Osteocyte (in vitro differentiated cells): ENCODE results near the gene NRG3. TPM values are rescaled to one million over a fixed set of nuclear protein-coding genes. Genes with fewer than 3 reads are reported as not detected.

ENCODE experiments used
- DNase-seq: peaks from one replicate; pipeline ENCODE4 v3.0.0; 2021; ENCODE audit warnings: mixed read lengths; ENCODE audit not compliant: unreplicated experiment; ENCODE audit errors: extremely low spot score
- H3K27ac Mint-ChIP-seq: one replicate; pipeline ENCODE4 v1.8.0; 2021; ENCODE audit warnings: mild to moderate bottlenecking, mixed read lengths; ENCODE audit not compliant: unreplicated experiment
- H3K27me3 Mint-ChIP-seq: one replicate; pipeline ENCODE4 v1.8.0; 2021; ENCODE audit warnings: mixed read lengths; ENCODE audit not compliant: unreplicated experiment
- H3K36me3 Mint-ChIP-seq: one replicate; pipeline ENCODE4 v1.8.0; 2021; ENCODE audit warnings: mixed read lengths; ENCODE audit not compliant: unreplicated experiment
- H3K4me1 Mint-ChIP-seq: one replicate; pipeline ENCODE4 v1.8.0; 2021; ENCODE audit warnings: mixed read lengths; ENCODE audit not compliant: unreplicated experiment
- H3K4me3 Mint-ChIP-seq: one replicate; pipeline ENCODE4 v1.8.0; 2021; ENCODE audit warnings: mild to moderate bottlenecking, moderate library complexity, mixed read lengths; ENCODE audit not compliant: unreplicated experiment
- H3K9me3 Mint-ChIP-seq: one replicate; pipeline ENCODE4 v1.8.0; 2021; ENCODE audit warnings: mixed read lengths; ENCODE audit not compliant: unreplicated experiment
- total RNA-seq: library from RNA; stranded (reverse); gene quantifications from 2 replicates; pipeline ENCODE4 v1.2.1, GENCODE V29; 2021
- TF ChIP-seq, protein P1 (sequence below): fragments of 200-600 bp; sonication (generic); IDR thresholded peaks from 2 replicates; pipeline ENCODE4 v1.5.0; 2021; ENCODE audit warnings: antibody characterized with exemption, mild to moderate bottlenecking, moderate library complexity

NRG3 gene
- total RNA-seq, 1 donor from 2014 or later, result not detected

DNA sequence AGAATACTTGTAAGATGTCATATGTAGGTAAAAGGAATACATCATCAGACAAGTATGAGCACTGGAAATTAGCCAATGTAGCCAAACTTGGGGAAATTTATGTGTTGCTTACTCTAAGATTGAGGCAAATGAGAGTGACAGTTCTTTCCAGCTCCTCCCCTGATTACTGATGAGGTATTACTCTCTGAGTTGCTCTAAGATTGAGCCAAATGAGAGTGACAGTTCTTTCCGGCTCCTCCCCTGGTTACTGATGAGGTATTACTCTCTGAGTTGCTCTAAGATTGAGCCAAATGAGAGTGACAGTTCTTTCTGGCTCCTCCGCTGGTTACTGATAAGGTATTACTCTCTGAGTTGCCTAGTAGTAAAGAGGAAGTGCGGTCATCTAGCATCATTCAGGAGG, 435.8 kb downstream of the NRG3 start:
- Mint-ChIP-seq H3K4me1 (no peaks in the 10 kb centered on the region), H3K27ac (no peak overlapping the region), H3K36me3 (no peaks in the 10 kb centered on the region), H3K4me3 (no peak overlapping the region), H3K27me3 (no peaks in the 10 kb centered on the region), H3K9me3 (peaks cover 44% of the 10 kb centered on the region)
- no peak for DNase-seq
- TF ChIP-seq, protein P1, sequence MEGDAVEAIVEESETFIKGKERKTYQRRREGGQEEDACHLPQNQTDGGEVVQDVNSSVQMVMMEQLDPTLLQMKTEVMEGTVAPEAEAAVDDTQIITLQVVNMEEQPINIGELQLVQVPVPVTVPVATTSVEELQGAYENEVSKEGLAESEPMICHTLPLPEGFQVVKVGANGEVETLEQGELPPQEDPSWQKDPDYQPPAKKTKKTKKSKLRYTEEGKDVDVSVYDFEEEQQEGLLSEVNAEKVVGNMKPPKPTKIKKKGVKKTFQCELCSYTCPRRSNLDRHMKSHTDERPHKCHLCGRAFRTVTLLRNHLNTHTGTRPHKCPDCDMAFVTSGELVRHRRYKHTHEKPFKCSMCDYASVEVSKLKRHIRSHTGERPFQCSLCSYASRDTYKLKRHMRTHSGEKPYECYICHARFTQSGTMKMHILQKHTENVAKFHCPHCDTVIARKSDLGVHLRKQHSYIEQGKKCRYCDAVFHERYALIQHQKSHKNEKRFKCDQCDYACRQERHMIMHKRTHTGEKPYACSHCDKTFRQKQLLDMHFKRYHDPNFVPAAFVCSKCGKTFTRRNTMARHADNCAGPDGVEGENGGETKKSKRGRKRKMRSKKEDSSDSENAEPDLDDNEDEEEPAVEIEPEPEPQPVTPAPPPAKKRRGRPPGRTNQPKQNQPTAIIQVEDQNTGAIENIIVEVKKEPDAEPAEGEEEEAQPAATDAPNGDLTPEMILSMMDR, result no peak

DNA sequence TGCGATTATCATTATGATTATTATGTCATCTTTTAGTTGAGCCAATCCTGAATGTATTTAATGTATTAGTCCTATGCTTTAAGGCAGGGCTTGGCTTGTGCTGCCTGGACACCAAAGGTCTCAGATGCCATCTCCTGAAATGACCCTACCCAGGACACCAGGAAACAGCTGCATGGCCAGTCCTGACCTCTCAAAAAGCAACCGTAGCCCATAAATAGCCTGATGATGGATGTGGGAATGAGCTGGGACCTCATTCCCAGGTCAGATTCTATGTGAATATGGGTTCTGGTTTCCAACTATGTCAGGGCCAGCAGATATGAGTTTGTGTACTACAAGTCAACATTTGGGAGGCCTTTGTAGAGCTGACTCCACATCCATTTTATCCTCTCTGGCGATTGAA, 438.4 kb downstream of the NRG3 start:
- Mint-ChIP-seq H3K36me3 (no peaks in the 10 kb centered on the region), H3K4me3 (no peak overlapping the region), H3K4me1 (no peaks in the 10 kb centered on the region), H3K27ac (no peak overlapping the region), H3K27me3 (no peaks in the 10 kb centered on the region), H3K9me3 (peaks cover 36% of the 10 kb centered on the region)
- DNase-seq, result no peak
- TF ChIP-seq, protein P1, result no peak

DNA sequence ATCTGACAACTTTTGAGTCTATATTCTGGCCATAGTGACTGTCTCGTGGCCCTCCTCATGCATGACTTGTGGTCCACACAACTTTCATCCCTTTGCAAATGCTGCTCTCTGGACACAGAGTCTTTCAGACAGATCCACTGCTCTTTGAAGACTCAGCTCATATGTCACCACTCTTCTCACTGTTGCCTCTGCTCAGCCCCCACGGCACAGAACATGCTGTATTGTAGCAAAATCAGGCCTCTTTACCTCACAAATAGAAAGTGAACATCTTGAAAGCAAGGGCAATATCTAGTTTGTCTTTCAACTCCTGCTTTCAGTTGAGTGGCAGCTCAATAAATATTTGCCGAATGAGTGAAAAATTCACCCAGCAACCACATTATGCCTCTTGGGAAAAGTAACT, 443.5 kb downstream of the NRG3 start:
- Mint-ChIP-seq H3K4me3 (no peak overlapping the region), H3K9me3 (peaks cover 13% of the 10 kb centered on the region), H3K27me3 (no peaks in the 10 kb centered on the region), H3K4me1 (no peaks in the 10 kb centered on the region), H3K36me3 (no peaks in the 10 kb centered on the region), H3K27ac (no peak overlapping the region)
- no peak for DNase-seq
- TF ChIP-seq, protein P1, result no peak

DNA sequence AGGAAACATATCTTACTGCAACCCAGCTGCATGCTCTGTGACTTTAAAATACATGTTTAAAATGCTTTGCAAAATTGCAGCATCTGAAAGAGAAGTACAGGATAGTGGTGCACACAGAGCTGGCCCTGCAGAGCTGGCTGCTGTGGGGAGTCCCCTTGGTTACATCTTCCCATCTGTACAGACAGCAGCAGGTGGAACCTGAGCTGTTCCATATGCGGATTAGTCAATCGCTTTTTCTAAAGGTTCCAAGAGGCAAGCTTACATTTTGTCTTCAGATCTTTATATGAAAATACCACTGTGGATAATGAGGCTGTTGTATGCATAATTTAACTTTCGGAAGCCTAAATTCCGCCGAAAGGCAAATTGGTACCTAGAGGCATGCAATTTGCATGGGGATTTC, 444.1 kb downstream of the NRG3 start:
- peaks cover 13% of the 10 kb centered on the region for H3K9me3 Mint-ChIP-seq
- H3K36me3 Mint-ChIP-seq, result no peaks in the 10 kb centered on the region
- H3K27ac Mint-ChIP-seq, result no peak overlapping the region
- no peaks in the 10 kb centered on the region for H3K27me3 Mint-ChIP-seq
- TF ChIP-seq, protein P1, result no peak
- no peak overlapping the region for H3K4me3 Mint-ChIP-seq
- no peak for DNase-seq
- H3K4me1 Mint-ChIP-seq, result no peaks in the 10 kb centered on the region

DNA sequence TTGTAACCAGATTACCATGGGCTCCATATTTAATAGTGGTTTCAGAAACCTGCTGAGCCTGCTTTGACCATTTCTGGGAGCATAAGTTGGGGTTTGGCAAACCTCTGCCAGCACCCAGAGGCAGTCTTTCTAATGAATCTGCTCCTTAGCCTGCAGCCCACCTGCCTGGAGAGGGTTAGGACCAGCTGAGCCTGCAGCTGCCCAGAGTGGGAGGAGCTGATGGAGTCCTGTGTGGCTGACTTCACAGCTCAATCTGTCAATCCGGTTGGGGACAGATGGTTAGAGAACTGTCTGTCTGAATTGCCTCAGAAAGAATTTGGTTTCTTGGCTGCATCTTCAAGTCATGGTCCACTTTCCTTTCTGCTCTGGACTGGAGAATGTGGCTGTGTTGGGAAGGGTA, 444.6 kb downstream of the NRG3 start:
- Mint-ChIP-seq H3K4me1 (no peaks in the 10 kb centered on the region), H3K27me3 (no peaks in the 10 kb centered on the region), H3K4me3 (no peak overlapping the region), H3K27ac (no peak overlapping the region), H3K9me3 (peaks cover 14% of the 10 kb centered on the region), H3K36me3 (no peaks in the 10 kb centered on the region)
- no peak for DNase-seq
- TF ChIP-seq, protein P1, result no peak
